ENCODE measurements around the gene VENTX. TPM values are rescaled to one million over a fixed set of nuclear protein-coding genes. Genes with fewer than 3 reads are reported as not detected.

The VENTX gene
- total RNA-seq, 3 donors from 2014 or later, result 0.09 to 1.2 (median 0.36) TPM

DNA sequence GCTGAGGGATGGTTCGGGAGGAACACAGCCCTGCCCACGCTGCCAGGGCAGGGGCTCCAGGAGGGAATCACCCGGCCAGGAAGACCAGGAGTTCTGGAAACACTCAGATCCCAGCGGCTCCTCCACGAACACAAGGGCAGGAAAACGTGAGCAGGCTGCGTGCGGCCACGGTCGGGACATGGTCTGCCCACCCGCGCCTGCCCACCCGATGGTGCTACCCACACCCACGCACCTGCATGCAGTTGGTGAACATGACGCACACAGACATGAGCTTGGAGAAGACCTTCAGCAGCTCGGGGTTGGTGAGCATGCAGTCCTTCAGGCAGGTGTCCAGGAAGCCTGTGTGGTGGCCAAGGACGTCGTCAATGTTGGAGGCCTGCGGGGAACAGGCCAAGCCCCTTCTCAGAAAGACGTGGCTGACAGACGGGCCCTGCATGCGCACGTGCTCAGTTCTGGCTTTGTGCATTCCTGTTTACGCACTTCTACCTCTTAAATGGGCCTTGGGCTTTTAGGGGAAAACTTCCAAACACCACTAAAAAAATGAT lies 45.3 kb downstream of the VENTX start:
- intact Hi-C loops (cut with DNase I, micrococcal nuclease), result no loop called here
- no peak for ATAC-seq
- H3K36me3 ChIP-seq (ENCODE audit: low read depth), result peaks cover 19% of the 10 kb centered on the region

DNA sequence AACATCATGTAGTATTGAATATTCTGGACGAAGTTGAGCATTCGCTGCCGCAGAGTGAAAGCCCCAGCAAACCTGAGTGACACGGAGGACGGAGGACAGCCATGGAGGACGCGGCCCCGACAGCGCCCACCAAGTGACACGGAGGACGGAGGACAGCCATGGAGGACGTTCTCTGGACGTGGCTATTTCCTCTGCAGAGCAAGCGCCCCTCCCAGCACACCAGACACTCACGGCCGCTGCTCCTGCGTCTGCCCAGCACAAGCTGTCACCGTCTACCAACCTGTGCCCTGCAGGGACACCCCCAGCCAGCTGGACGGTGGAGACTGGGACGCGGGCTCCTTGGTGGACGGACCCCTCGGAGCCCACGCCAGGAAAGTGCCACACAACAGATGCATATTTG lies 46.3 kb downstream of the VENTX start:
- Histone ChIP-seq H3K9me3 (no peaks in the 10 kb centered on the region), H3K4me1 (ENCODE audit: low read depth) (no peaks in the 10 kb centered on the region), H3K36me3 (ENCODE audit: low read depth) (peaks cover 19% of the 10 kb centered on the region), H3K4me3 (no peak overlapping the region)
- intact Hi-C loops (cut with DNase I, micrococcal nuclease), result no loop called here
- DNase-seq (no peak), ATAC-seq (no peak)
- TF ChIP-seq, protein P1, sequence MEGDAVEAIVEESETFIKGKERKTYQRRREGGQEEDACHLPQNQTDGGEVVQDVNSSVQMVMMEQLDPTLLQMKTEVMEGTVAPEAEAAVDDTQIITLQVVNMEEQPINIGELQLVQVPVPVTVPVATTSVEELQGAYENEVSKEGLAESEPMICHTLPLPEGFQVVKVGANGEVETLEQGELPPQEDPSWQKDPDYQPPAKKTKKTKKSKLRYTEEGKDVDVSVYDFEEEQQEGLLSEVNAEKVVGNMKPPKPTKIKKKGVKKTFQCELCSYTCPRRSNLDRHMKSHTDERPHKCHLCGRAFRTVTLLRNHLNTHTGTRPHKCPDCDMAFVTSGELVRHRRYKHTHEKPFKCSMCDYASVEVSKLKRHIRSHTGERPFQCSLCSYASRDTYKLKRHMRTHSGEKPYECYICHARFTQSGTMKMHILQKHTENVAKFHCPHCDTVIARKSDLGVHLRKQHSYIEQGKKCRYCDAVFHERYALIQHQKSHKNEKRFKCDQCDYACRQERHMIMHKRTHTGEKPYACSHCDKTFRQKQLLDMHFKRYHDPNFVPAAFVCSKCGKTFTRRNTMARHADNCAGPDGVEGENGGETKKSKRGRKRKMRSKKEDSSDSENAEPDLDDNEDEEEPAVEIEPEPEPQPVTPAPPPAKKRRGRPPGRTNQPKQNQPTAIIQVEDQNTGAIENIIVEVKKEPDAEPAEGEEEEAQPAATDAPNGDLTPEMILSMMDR (IDR thresholded peaks at IDR 0.05), result no peak

More for the DNA sequence above, 45.3 kb downstream of the VENTX start:
- H3K9me3 ChIP-seq, result no peaks in the 10 kb centered on the region
- TF ChIP-seq, protein P1 (IDR thresholded peaks at IDR 0.05), result no peak
- H3K4me3 ChIP-seq, result no peak overlapping the region
- H3K4me1 ChIP-seq (ENCODE audit: low read depth), result peaks cover 2% of the 10 kb centered on the region
- no peak for DNase-seq

DNA sequence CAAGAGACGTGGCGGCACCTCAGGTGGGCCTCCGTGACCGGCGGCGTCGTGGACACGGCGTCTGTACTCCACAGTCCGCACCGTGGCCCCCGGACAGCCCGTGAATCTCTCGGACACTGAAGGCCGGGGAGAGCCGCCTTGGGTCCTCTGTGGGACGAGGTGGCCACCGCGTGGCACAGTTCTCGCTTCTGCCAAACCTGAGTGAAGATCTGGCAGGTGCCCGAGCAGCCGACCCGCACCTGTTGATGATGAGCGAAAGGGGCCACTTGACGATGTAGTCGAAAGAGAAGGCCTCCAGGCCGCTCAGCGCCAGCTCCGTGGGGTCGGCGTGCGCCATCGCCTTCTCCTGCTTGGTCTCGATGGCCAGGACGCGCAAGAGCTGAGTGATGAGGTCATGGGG lies 47.6 kb downstream of the VENTX start:
- TF ChIP-seq, protein P1 (IDR thresholded peaks at IDR 0.05), result no peak
- DNase-seq, result no peak
- H3K4me3 ChIP-seq, result no peak overlapping the region
- no peaks in the 10 kb centered on the region for H3K4me1 ChIP-seq (ENCODE audit: low read depth)
- no peak for ATAC-seq
- peaks cover 19% of the 10 kb centered on the region for H3K36me3 ChIP-seq (ENCODE audit: low read depth)
- H3K9me3 ChIP-seq, result no peaks in the 10 kb centered on the region
- intact Hi-C loops (cut with DNase I, micrococcal nuclease), result no loop called here

DNA sequence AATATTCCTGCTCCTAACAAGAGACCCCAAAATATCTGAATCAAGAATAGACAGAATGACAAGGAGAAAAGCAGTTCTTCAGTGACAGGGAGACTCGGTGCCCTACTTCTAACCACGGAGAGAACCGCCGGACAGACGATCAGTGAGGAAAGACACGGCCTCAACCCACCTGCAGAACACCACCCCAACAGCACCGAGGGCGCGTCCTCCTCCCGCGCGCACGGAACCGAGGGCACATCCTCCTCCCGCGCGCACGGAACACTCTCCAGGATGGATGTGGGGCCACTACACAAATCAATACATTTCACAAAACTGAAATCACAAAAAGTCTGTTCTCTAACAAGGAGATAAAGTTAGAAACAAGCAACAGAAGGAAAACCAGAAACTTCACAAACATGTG lies 48.7 kb downstream of the VENTX start:
- TF ChIP-seq, protein P1 (IDR thresholded peaks at IDR 0.05), result no peak
- Histone ChIP-seq H3K4me1 (ENCODE audit: low read depth) (no peaks in the 10 kb centered on the region), H3K36me3 (ENCODE audit: low read depth) (peaks cover 19% of the 10 kb centered on the region), H3K4me3 (no peak overlapping the region), H3K9me3 (no peaks in the 10 kb centered on the region)
- no peak for DNase-seq
- no peak for ATAC-seq
- intact Hi-C loops (cut with DNase I, micrococcal nuclease), result no loop called here

DNA sequence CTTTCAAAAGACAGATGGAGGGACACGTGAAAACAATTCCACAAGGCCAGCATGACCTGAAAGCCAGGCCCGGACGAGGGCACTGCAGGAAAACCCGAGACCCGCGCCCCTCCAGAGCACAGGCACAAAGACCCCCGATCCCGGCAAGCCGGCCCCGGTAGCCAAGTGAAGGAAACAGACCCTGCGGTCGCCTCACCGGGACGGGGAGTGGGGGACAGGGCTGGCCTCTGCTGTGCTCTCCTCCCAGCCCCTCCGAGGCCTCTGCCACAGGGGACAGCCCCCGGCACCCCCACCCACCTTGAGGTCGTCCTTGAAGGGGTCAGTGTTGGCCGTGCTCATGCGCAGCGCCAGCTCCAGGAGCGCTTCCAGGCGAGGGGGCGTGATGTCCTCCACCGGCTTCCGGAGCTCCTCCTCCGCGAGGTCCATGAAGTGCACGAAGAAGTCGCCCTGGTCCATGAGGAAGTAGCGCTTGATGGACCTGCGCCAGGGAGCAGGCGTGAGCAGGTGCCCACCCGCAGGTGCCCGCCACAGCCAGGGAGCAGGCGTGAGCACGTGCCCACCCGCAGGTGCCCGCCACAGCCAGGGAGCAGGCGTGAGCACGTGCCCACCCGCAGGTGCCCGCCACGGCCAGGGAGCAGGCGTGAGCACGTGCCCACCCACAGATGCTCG lies 50.3 kb downstream of the VENTX start:
- Histone ChIP-seq H3K36me3 (ENCODE audit: low read depth) (peaks cover 21% of the 10 kb centered on the region), H3K4me1 (ENCODE audit: low read depth) (no peaks in the 10 kb centered on the region), H3K4me3 (no peak overlapping the region), H3K9me3 (no peaks in the 10 kb centered on the region)
- intact Hi-C loops (cut with DNase I, micrococcal nuclease), result no loop called here
- TF ChIP-seq, protein P1 (IDR thresholded peaks at IDR 0.05), result no peak
- ATAC-seq (no peak), DNase-seq (no peak)

All from mucosa of descending colon (tissue), 3 donors.